ENCODE measurements around the gene FNTB.

The FNTB gene

DNA sequence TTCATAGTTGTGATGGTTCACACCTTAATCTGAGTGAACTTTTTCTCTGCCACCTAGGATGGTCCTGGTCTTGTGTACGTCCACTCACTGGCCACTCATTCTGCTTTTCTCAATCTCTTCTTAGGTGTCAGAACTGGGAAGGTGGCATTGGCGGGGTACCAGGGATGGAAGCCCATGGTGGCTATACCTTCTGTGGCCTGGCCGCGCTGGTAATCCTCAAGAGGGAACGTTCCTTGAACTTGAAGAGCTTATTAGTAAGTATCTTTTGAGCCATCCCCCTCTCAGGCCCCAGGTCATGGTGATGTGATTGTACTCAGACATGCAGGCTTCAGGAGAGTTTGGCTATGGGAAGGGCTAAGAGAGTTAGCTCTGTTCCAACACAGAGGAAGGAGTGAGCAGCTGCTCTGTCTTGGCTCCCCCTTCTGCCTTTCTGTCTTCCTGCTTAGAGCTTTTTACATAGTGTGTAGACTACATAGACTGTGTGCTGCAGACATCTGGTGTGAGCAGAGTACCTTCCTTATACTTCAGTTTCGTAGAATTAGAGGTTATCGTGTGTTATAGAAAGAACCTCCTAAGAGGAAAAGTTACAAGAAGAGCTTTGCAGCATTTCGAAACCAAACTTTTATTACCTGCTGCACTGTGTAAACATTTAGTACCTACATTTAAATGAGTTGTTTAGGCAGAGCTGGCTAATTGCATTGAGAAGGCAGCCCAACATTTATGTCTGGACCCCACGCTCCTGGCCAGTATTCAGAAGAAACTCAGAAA, 54.2 kb downstream of the FNTB start:
- Histone ChIP-seq H3K27me3 (ENCODE audit: insufficient read depth, poor library complexity, severe bottlenecking) (no peaks in the 10 kb centered on the region), H3K4me3 (replicated peaks; ENCODE audit: insufficient read depth, low read length) (no peak overlapping the region), H3K27ac (replicated peaks) (no peak overlapping the region; the same call in 1 of the 2 replicates)
- TF ChIP-seq, protein P1, sequence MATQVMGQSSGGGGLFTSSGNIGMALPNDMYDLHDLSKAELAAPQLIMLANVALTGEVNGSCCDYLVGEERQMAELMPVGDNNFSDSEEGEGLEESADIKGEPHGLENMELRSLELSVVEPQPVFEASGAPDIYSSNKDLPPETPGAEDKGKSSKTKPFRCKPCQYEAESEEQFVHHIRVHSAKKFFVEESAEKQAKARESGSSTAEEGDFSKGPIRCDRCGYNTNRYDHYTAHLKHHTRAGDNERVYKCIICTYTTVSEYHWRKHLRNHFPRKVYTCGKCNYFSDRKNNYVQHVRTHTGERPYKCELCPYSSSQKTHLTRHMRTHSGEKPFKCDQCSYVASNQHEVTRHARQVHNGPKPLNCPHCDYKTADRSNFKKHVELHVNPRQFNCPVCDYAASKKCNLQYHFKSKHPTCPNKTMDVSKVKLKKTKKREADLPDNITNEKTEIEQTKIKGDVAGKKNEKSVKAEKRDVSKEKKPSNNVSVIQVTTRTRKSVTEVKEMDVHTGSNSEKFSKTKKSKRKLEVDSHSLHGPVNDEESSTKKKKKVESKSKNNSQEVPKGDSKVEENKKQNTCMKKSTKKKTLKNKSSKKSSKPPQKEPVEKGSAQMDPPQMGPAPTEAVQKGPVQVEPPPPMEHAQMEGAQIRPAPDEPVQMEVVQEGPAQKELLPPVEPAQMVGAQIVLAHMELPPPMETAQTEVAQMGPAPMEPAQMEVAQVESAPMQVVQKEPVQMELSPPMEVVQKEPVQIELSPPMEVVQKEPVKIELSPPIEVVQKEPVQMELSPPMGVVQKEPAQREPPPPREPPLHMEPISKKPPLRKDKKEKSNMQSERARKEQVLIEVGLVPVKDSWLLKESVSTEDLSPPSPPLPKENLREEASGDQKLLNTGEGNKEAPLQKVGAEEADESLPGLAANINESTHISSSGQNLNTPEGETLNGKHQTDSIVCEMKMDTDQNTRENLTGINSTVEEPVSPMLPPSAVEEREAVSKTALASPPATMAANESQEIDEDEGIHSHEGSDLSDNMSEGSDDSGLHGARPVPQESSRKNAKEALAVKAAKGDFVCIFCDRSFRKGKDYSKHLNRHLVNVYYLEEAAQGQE (IDR thresholded peaks at IDR 0.05; ENCODE audit: insufficient replicate concordance, low read depth): no peak
- TF ChIP-seq, protein P2, sequence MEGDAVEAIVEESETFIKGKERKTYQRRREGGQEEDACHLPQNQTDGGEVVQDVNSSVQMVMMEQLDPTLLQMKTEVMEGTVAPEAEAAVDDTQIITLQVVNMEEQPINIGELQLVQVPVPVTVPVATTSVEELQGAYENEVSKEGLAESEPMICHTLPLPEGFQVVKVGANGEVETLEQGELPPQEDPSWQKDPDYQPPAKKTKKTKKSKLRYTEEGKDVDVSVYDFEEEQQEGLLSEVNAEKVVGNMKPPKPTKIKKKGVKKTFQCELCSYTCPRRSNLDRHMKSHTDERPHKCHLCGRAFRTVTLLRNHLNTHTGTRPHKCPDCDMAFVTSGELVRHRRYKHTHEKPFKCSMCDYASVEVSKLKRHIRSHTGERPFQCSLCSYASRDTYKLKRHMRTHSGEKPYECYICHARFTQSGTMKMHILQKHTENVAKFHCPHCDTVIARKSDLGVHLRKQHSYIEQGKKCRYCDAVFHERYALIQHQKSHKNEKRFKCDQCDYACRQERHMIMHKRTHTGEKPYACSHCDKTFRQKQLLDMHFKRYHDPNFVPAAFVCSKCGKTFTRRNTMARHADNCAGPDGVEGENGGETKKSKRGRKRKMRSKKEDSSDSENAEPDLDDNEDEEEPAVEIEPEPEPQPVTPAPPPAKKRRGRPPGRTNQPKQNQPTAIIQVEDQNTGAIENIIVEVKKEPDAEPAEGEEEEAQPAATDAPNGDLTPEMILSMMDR (IDR thresholded peaks at IDR 0.05; ENCODE audit: insufficient read depth, low read length): no peak
- TF ChIP-seq SPI1 (IDR thresholded peaks at IDR 0.05; ENCODE audit: borderline replicate concordance, low read depth): no peak
- DNase-seq (ENCODE audit: low read depth in 1 of 2, low spot score in 1 of 2): peak in 1 of 2 experiments; percentile 4

DNA sequence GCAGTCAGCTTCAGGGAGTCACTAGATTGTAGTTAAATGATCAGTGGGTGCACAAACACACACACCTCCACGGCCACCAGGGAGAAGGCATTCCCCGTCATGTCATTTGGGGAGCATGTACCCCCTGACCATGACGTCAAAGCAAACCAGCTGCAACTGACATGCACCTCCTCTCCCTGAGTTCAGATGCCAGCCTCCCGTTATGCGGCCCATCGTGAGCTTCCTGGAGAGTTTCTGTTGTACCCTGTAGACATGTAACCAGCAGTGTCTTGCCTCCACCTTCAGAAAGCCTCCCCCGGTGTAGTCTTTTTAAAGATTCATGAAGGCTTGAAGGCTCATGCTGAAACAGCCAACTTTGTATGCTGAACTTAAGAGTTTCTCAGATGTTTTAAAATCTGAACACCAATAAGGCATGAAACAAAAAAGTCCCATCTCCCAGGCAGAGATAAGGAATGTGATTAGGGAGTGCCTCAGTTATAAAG, 54.8 kb downstream of the FNTB start:
- no peak overlapping the region for H3K4me3 ChIP-seq (replicated peaks; ENCODE audit: insufficient read depth, low read length)
- H3K27ac ChIP-seq (replicated peaks): peak overlapping the region; percentile 86
- no peaks in the 10 kb centered on the region for H3K27me3 ChIP-seq (ENCODE audit: insufficient read depth, poor library complexity, severe bottlenecking)
- DNase-seq (ENCODE audit: low read depth in 1 of 2, low spot score in 1 of 2): no peak
- TF ChIP-seq GABPA (IDR thresholded peaks at IDR 0.05; ENCODE audit: low read depth): no peak
- TF ChIP-seq, protein P1 (IDR thresholded peaks at IDR 0.05; ENCODE audit: insufficient replicate concordance, low read depth): no peak
- TF ChIP-seq, protein P2 (IDR thresholded peaks at IDR 0.05; ENCODE audit: insufficient read depth, low read length): no peak
- TF ChIP-seq SPI1 (IDR thresholded peaks at IDR 0.05; ENCODE audit: borderline replicate concordance, low read depth): no peak
- no peak for TF ChIP-seq POLR2AphosphoS5 (IDR thresholded peaks at IDR 0.05; ENCODE audit: low read depth)

DNA sequence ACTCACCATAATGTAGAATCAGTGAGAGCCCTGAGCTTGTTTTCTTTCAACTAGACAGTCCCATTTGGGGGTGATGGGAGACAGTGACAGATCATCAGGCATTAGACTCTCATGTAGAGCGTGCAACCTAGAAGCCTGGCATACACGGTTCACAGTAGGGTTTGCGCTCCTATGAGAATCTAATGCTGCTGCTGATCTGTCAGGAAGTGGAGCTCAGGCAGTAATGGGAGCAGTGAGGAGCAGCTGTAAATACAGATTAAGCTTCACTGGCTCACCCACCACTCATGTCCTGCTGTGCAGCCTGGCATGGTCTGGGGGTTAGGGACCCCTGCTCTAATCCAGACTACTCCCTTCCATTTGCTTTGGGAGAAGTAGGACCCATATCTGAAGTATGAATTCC, 55.6 kb downstream of the FNTB start:
- Histone ChIP-seq H3K27ac (replicated peaks) (peak overlapping the region; percentile 86), H3K27me3 (ENCODE audit: insufficient read depth, poor library complexity, severe bottlenecking) (no peaks in the 10 kb centered on the region), H3K4me3 (replicated peaks; ENCODE audit: insufficient read depth, low read length) (no peak overlapping the region)
- TF ChIP-seq, protein P2 (IDR thresholded peaks at IDR 0.05; ENCODE audit: insufficient read depth, low read length): no peak
- TF ChIP-seq POLR2AphosphoS5 (IDR thresholded peaks at IDR 0.05; ENCODE audit: low read depth) (no peak), SPI1 (IDR thresholded peaks at IDR 0.05; ENCODE audit: borderline replicate concordance, low read depth) (no peak), GABPA (IDR thresholded peaks at IDR 0.05; ENCODE audit: low read depth) (no peak)
- TF ChIP-seq, protein P1 (IDR thresholded peaks at IDR 0.05; ENCODE audit: insufficient replicate concordance, low read depth): no peak
- peak in 1 of 2 experiments; percentile 16 for DNase-seq (ENCODE audit: low read depth in 1 of 2, low spot score in 1 of 2)

Data from HL-60 (cell line).